Activated B cell treated with CpG ODN at 0.5 μM for 24 hours (primary cell): Measurements from ENCODE around the gene SOX5. TPM values are rescaled to one million over a fixed set of nuclear protein-coding genes. Genes with fewer than 3 reads are reported as not detected.

Experiments
- ATAC-seq: fragments of 200-7000 bp; cut with Tn5 transposase; one replicate; pipeline ENCODE4 v1.10.0; 2021; ENCODE audit warnings: low read depth, mild to moderate bottlenecking, moderate library complexity
- CTCF ChIA-PET: fragments of 350-600 bp; sonication (Branson Sonifier 250); formaldehyde crosslinking; loops from one replicate; lab custom pipeline; 2021; ENCODE audit warnings: antibody characterized with exemption; lab: Charles Lee
- POLR2A ChIA-PET: fragments of 350-600 bp; sonication (Branson Sonifier 250); formaldehyde crosslinking; loops from one replicate; lab custom pipeline; 2021; ENCODE audit warnings: antibody characterized with exemption; lab: Charles Lee
- DNase-seq: peaks from one replicate; pipeline ENCODE4 v3.0.0; 2022
- H3K27ac Mint-ChIP-seq: one replicate; pipeline ENCODE4 v1.8.0; 2020; ENCODE audit warnings: mixed read lengths
- H3K27me3 Mint-ChIP-seq: one replicate; pipeline ENCODE4 v1.8.0; 2021; ENCODE audit warnings: mixed read lengths
- H3K36me3 Mint-ChIP-seq: one replicate; pipeline ENCODE4 v1.8.0; 2021; ENCODE audit warnings: low read depth, mixed read lengths
- H3K4me1 Mint-ChIP-seq: one replicate; pipeline ENCODE4 v1.8.0; 2021; ENCODE audit warnings: mixed read lengths
- H3K4me3 Mint-ChIP-seq: one replicate; pipeline ENCODE4 v1.8.0; 2020; ENCODE audit warnings: mild to moderate bottlenecking, mixed read lengths
- H3K9me3 Mint-ChIP-seq: one replicate; pipeline ENCODE4 v1.8.0; 2020; ENCODE audit warnings: mixed read lengths
- intact Hi-C: fragments of 100-400 bp; cut with micrococcal nuclease; formaldehyde crosslinking; loops from one replicate; pipeline ENCODE4 v1.15.1; 2024
- total RNA-seq: library from RNA; stranded (reverse); gene quantifications from 2 replicates; pipeline ENCODE4 v1.2.3, GENCODE V29; 2022
- TF ChIP-seq, protein P1 (sequence below): fragments of 200-600 bp; IDR thresholded peaks from one replicate; pipeline ENCODE4 v1.8.0; 2022; ENCODE audit warnings: antibody characterized with exemption, mild to moderate bottlenecking

The SOX5 gene
- total RNA-seq, 1 donor from 2014 or later = 85.5 TPM

GRCh38 chr12:23617749-23618148, 331.7 kb downstream of the SOX5 start:
- ChIA-PET CTCF (no interaction called here), POLR2A (no interaction called here)
- H3K27ac Mint-ChIP-seq = no peak overlapping the region
- no peaks in the 10 kb centered on the region for H3K27me3 Mint-ChIP-seq
- H3K9me3 Mint-ChIP-seq = no peaks in the 10 kb centered on the region
- H3K4me3 Mint-ChIP-seq = no peak overlapping the region
- ATAC-seq (no peak), DNase-seq (no peak)
- no peaks in the 10 kb centered on the region for H3K36me3 Mint-ChIP-seq
- TF ChIP-seq, protein P1, sequence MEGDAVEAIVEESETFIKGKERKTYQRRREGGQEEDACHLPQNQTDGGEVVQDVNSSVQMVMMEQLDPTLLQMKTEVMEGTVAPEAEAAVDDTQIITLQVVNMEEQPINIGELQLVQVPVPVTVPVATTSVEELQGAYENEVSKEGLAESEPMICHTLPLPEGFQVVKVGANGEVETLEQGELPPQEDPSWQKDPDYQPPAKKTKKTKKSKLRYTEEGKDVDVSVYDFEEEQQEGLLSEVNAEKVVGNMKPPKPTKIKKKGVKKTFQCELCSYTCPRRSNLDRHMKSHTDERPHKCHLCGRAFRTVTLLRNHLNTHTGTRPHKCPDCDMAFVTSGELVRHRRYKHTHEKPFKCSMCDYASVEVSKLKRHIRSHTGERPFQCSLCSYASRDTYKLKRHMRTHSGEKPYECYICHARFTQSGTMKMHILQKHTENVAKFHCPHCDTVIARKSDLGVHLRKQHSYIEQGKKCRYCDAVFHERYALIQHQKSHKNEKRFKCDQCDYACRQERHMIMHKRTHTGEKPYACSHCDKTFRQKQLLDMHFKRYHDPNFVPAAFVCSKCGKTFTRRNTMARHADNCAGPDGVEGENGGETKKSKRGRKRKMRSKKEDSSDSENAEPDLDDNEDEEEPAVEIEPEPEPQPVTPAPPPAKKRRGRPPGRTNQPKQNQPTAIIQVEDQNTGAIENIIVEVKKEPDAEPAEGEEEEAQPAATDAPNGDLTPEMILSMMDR = no peak
- H3K4me1 Mint-ChIP-seq = no peaks in the 10 kb centered on the region
- intact Hi-C loops = no loop called here

DNA sequence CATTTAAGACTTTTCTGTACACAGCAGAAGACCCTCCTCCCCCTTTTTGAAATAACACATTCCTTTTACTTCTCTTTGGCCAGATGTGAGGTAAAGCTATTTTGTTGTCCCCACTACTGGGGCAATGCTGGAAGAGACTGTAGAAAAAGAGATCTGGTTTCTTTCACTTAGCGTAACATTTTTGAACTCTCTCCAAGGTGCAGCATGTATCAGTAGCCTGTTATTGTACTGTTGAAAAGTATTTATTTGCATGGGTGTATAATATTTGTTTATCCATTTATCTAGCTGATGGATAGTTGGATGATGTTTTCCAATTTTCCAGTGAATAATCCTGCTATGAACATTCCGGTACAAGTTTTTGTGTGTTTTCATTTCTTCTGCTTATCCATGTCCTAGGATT, 335.2 kb downstream of the SOX5 start:
- ChIA-PET CTCF (no interaction called here), POLR2A (no interaction called here)
- ATAC-seq (no peak), DNase-seq (no peak)
- no peaks in the 10 kb centered on the region for H3K27me3 Mint-ChIP-seq
- no peaks in the 10 kb centered on the region for H3K36me3 Mint-ChIP-seq
- TF ChIP-seq, protein P1 = no peak
- no peak overlapping the region for H3K27ac Mint-ChIP-seq
- peaks cover 2% of the 10 kb centered on the region for H3K9me3 Mint-ChIP-seq
- H3K4me3 Mint-ChIP-seq = no peak overlapping the region
- no peaks in the 10 kb centered on the region for H3K4me1 Mint-ChIP-seq
- intact Hi-C loops = no loop called here

DNA sequence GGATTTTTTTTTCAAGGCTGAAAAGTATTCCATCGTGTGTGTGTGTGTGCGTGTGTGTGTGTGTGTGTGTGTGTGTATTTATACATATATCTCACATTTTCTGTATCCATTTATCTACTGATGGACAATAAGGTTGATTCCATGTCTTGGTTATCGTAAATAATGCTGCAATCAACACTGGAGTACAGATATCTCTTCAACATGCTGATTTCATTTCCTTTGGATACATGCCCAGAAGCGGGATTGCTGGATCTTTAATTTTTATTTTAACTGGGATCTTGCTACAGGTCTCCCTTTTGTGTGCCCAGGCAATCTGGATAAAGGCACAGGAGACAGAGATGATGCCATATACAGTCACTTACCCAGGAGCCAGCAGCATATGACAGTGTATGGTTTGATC, 338.1 kb downstream of the SOX5 start:
- no peaks in the 10 kb centered on the region for H3K36me3 Mint-ChIP-seq
- ATAC-seq (no peak), DNase-seq (no peak)
- intact Hi-C loops = no loop called here
- no peak overlapping the region for H3K27ac Mint-ChIP-seq
- no peaks in the 10 kb centered on the region for H3K27me3 Mint-ChIP-seq
- TF ChIP-seq, protein P1 = no peak
- ChIA-PET POLR2A (no interaction called here), CTCF (no interaction called here)
- peaks cover 3% of the 10 kb centered on the region for H3K9me3 Mint-ChIP-seq
- H3K4me3 Mint-ChIP-seq = no peak overlapping the region
- H3K4me1 Mint-ChIP-seq = no peaks in the 10 kb centered on the region

DNA sequence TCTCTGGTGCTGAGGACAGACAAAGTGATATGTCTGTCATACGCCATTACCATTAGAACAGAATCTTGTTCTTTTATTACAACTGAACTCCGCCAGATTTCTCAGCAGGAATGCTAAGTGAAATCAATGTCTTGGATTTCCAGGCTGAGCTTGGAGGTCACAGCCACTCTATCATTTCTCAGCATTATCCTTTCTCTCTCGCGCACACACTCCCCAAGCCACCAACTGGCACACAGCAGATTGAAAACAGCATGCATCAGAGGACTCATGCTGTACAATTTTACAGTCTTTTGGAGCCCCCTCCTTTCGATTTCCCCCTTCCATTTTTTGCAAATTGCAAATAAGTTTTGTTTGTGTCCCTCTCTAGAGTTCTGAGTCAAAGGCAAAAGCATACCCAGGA, 348.6 kb downstream of the SOX5 start:
- intact Hi-C loops = no loop called here
- ChIA-PET POLR2A (no interaction called here), CTCF (no interaction called here)
- TF ChIP-seq, protein P1 = no peak
- no peak for DNase-seq
- Mint-ChIP-seq H3K36me3 (peaks cover 18% of the 10 kb centered on the region), H3K27ac (no peak overlapping the region), H3K27me3 (no peaks in the 10 kb centered on the region), H3K4me1 (no peaks in the 10 kb centered on the region), H3K9me3 (peaks cover 21% of the 10 kb centered on the region), H3K4me3 (no peak overlapping the region)
- ATAC-seq = no peak

DNA sequence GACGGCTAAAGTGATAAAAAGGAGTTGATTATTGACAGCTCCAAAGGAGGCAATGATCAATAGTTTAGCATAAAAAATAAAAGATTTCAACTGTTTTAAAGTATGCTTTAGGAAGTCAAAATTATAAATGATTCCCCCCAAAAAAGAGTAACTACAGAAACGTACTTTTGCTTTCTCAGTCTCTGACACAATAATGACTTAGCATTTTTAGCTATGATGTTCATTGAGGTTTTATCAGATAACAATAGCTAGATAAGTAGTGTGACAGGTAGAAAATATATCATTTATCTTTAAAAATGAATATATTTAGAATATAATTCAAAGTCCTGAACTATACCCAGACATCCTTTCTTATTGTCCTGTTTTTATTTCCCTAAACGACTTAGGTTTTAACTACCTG, 352.9 kb downstream of the SOX5 start:
- Mint-ChIP-seq H3K27me3 (no peaks in the 10 kb centered on the region), H3K4me1 (no peaks in the 10 kb centered on the region), H3K9me3 (peaks cover 16% of the 10 kb centered on the region), H3K4me3 (no peak overlapping the region), H3K27ac (no peak overlapping the region), H3K36me3 (peaks cover 6% of the 10 kb centered on the region)
- ATAC-seq = no peak
- intact Hi-C loops = no loop called here
- DNase-seq = no peak
- CTCF ChIA-PET = no interaction called here
- POLR2A ChIA-PET = no interaction called here
- TF ChIP-seq, protein P1 = no peak
